AG04450 (cell line): Measurements from ENCODE around the gene RTL5. TPM values are rescaled to one million over a fixed set of nuclear protein-coding genes. Genes with fewer than 3 reads are reported as not detected.

Source experiments
- CTCF ChIA-PET: fragments of 300-600, 350-600 bp; formaldehyde crosslinking; extraction: SDS; loops from one replicate; lab custom pipeline; 2022; ENCODE audit warnings: antibody characterized with exemption, inconsistent platforms; lab: Charles Lee
- POLR2A ChIA-PET: fragments of 350-600 bp; formaldehyde crosslinking; extraction: SDS; loops from one replicate; lab custom pipeline; 2021; ENCODE audit warnings: antibody characterized with exemption, inconsistent platforms; lab: Yijun Ruan, JAX
- DNase-seq: peaks from one replicate; pipeline ENCODE4 v3.0.0-alpha.2; 2011; ENCODE audit warnings: low read depth, low spot score
- H3K27ac ChIP-seq: one replicate; pipeline ENCODE4 v1.5.1; 2012; ENCODE audit warnings: low read depth, low read length, control low read depth
- H3K27me3 ChIP-seq: one replicate; pipeline ENCODE4 v1.6.0; 2012; ENCODE audit warnings: low read length; ENCODE audit not compliant: control insufficient read depth, insufficient read depth
- H3K4me3 ChIP-seq: 2 replicates; pipeline ENCODE4 v1.5.1; 2011; ENCODE audit warnings: mild to moderate bottlenecking, low read depth, low read length, control low read depth
- H3K9me3 ChIP-seq: 2 replicates; pipeline ENCODE4 v1.5.1; 2012; ENCODE audit warnings: low read length; ENCODE audit not compliant: control insufficient read depth, insufficient read depth
- polyA plus RNA-seq: library from polyadenylated mRNA; depleted of rRNA; stranded (reverse); fragments of >200 nt; gene quantifications from 2 replicates; pipeline ENCODE4 v1.2.3, GENCODE V29; 2011
- TF ChIP-seq, protein P1 (sequence below): IDR thresholded peaks from 2 replicates; pipeline ENCODE4 v1.5.1; 2011; ENCODE audit warnings: low read depth, low read length, control low read depth, inconsistent platforms

Gene RTL5
- polyA plus RNA-seq, 1 experiment, result 1.7 TPM

GRCh38 chrX:72114807-72115206 is 16.9 kb downstream of the RTL5 start:
- Histone ChIP-seq H3K4me3 (no peak overlapping the region), H3K9me3 (no peaks in the 10 kb centered on the region), H3K27me3 (no peaks in the 10 kb centered on the region), H3K27ac (no peak overlapping the region)
- TF ChIP-seq, protein P1, sequence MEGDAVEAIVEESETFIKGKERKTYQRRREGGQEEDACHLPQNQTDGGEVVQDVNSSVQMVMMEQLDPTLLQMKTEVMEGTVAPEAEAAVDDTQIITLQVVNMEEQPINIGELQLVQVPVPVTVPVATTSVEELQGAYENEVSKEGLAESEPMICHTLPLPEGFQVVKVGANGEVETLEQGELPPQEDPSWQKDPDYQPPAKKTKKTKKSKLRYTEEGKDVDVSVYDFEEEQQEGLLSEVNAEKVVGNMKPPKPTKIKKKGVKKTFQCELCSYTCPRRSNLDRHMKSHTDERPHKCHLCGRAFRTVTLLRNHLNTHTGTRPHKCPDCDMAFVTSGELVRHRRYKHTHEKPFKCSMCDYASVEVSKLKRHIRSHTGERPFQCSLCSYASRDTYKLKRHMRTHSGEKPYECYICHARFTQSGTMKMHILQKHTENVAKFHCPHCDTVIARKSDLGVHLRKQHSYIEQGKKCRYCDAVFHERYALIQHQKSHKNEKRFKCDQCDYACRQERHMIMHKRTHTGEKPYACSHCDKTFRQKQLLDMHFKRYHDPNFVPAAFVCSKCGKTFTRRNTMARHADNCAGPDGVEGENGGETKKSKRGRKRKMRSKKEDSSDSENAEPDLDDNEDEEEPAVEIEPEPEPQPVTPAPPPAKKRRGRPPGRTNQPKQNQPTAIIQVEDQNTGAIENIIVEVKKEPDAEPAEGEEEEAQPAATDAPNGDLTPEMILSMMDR, result no peak
- ChIA-PET POLR2A (no interaction called here), CTCF (interaction anchor here (0.6 kb wide), 1 partner anchor 12 kb away, joined by 3 read pairs; no protein-coding TSS in a partner anchor)
- no peak for DNase-seq

- H3K27ac ChIP-seq, result no peak overlapping the region
- TF ChIP-seq, protein P1, result no peak
- H3K27me3 ChIP-seq, result no peaks in the 10 kb centered on the region
- no peak overlapping the region for H3K4me3 ChIP-seq
- POLR2A ChIA-PET, result no interaction called here
- CTCF ChIA-PET, result no interaction called here
- H3K9me3 ChIP-seq, result no peaks in the 10 kb centered on the region
- DNase-seq, result no peak
Observed at GRCh38 chrX:72114306-72114705, 17.4 kb downstream of the RTL5 start.

DNA sequence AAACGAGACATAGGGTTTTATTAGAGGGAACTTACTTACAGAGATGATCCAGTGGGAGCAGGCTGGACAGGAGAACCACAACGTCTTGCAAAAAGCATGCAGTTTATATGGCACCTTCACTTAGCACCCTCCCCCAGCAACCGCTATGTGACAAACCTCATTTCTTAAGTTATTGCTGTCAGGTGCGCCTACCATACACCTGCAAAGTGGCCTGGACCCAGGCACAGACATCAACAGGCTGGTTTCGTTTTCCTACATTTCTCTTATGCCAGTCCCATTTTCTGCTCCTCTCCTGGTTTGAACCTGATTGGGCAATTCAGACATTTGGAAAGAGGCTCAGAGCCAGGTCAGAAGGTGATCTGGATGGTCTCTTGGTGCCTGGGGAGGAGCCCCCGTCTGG is 18.3 kb downstream of the RTL5 start:
- Histone ChIP-seq H3K9me3 (no peaks in the 10 kb centered on the region), H3K27ac (no peak overlapping the region), H3K27me3 (no peaks in the 10 kb centered on the region), H3K4me3 (no peak overlapping the region)
- ChIA-PET CTCF (no interaction called here), POLR2A (no interaction called here)
- DNase-seq, result no peak
- TF ChIP-seq, protein P1, result no peak

GRCh38 chrX:72110876-72111708 is 20.6 kb downstream of the RTL5 start:
- H3K27me3 ChIP-seq, result no peaks in the 10 kb centered on the region
- H3K9me3 ChIP-seq, result no peaks in the 10 kb centered on the region
- TF ChIP-seq, protein P1, result no peak
- CTCF ChIA-PET, result no interaction called here
- no peak for DNase-seq
- POLR2A ChIA-PET, result no interaction called here
- no peak overlapping the region for H3K4me3 ChIP-seq
- H3K27ac ChIP-seq, result no peak overlapping the region

GRCh38 chrX:72110051-72110875 is 21.5 kb downstream of the RTL5 start:
- POLR2A ChIA-PET, result no interaction called here
- no peak overlapping the region for H3K27ac ChIP-seq
- H3K4me3 ChIP-seq, result no peak overlapping the region
- CTCF ChIA-PET, result no interaction called here
- TF ChIP-seq, protein P1, result no peak
- DNase-seq, result no peak
- H3K27me3 ChIP-seq, result no peaks in the 10 kb centered on the region
- H3K9me3 ChIP-seq, result no peaks in the 10 kb centered on the region
